Measurements from ENCODE around the gene PTPRD. TPM values are rescaled to one million over a fixed set of nuclear protein-coding genes. Genes with fewer than 3 reads are reported as not detected.

PTPRD gene
- total and polyA plus RNA-seq, 2 experiments from 2014 or later = 11.5 to 58.0 TPM

DNA sequence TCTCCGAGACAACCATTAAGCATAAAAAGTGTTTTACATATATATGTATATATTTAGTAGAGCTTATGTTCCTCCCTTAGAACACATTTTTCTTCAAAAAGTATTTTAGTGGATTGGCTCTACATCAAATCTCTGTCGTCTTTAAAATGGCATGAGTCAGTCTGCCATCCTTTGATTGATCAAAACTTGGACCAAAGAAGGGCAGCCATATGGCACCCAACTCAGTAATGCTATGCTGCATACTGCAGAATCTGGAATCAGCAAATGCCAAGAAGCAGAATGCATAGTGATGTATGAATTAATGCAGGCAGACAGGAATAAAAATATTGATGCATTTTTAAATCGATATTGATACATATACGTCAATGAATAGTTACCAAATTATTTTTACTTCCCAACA lies 1074.4 kb downstream of the PTPRD start:
- Mint-ChIP-seq H3K27ac (no peak overlapping the region), H3K4me1 (peaks cover 17% of the 10 kb centered on the region), H3K9me3 (no peaks in the 10 kb centered on the region), H3K4me3 (no peak overlapping the region), H3K27me3 (ENCODE audit: insufficient read depth, low read depth, poor library complexity) (no peaks in the 10 kb centered on the region), H3K36me3 (ENCODE audit: low read depth) (no peaks in the 10 kb centered on the region)
- Histone ChIP-seq H3K27ac (ENCODE audit: low read depth) (no peak overlapping the region), H3F3A (replicated peaks; ENCODE audit: low read depth) (no peaks in the 10 kb centered on the region), H4K20me1 (replicated peaks; ENCODE audit: insufficient read depth) (no peaks in the 10 kb centered on the region), H3K4me3 (no peak overlapping the region), H3K4me1 (ENCODE audit: insufficient read depth) (peaks cover 21% of the 10 kb centered on the region), H2AFZ (no peak overlapping the region), H3K79me2 (replicated peaks; ENCODE audit: insufficient read depth) (no peaks in the 10 kb centered on the region), H3K27me3 (ENCODE audit: insufficient read depth) (no peaks in the 10 kb centered on the region), H3K36me3 (ENCODE audit: insufficient read depth) (no peaks in the 10 kb centered on the region), H3K4me2 (no peak overlapping the region), H3K9me2 (ENCODE audit: insufficient read depth) (no peaks in the 10 kb centered on the region)
- TF ChIP-seq, protein P1, sequence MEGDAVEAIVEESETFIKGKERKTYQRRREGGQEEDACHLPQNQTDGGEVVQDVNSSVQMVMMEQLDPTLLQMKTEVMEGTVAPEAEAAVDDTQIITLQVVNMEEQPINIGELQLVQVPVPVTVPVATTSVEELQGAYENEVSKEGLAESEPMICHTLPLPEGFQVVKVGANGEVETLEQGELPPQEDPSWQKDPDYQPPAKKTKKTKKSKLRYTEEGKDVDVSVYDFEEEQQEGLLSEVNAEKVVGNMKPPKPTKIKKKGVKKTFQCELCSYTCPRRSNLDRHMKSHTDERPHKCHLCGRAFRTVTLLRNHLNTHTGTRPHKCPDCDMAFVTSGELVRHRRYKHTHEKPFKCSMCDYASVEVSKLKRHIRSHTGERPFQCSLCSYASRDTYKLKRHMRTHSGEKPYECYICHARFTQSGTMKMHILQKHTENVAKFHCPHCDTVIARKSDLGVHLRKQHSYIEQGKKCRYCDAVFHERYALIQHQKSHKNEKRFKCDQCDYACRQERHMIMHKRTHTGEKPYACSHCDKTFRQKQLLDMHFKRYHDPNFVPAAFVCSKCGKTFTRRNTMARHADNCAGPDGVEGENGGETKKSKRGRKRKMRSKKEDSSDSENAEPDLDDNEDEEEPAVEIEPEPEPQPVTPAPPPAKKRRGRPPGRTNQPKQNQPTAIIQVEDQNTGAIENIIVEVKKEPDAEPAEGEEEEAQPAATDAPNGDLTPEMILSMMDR (conservative IDR thresholded peaks at IDR 0.05; ENCODE audit: low read depth in 2 of 2) = no peak
- TF ChIP-seq ZNF114 (CRISPR knock-in tag; IDR thresholded peaks at IDR 0.05) = no peak
- TF ChIP-seq, protein P2, sequence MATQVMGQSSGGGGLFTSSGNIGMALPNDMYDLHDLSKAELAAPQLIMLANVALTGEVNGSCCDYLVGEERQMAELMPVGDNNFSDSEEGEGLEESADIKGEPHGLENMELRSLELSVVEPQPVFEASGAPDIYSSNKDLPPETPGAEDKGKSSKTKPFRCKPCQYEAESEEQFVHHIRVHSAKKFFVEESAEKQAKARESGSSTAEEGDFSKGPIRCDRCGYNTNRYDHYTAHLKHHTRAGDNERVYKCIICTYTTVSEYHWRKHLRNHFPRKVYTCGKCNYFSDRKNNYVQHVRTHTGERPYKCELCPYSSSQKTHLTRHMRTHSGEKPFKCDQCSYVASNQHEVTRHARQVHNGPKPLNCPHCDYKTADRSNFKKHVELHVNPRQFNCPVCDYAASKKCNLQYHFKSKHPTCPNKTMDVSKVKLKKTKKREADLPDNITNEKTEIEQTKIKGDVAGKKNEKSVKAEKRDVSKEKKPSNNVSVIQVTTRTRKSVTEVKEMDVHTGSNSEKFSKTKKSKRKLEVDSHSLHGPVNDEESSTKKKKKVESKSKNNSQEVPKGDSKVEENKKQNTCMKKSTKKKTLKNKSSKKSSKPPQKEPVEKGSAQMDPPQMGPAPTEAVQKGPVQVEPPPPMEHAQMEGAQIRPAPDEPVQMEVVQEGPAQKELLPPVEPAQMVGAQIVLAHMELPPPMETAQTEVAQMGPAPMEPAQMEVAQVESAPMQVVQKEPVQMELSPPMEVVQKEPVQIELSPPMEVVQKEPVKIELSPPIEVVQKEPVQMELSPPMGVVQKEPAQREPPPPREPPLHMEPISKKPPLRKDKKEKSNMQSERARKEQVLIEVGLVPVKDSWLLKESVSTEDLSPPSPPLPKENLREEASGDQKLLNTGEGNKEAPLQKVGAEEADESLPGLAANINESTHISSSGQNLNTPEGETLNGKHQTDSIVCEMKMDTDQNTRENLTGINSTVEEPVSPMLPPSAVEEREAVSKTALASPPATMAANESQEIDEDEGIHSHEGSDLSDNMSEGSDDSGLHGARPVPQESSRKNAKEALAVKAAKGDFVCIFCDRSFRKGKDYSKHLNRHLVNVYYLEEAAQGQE (IDR thresholded peaks at IDR 0.05; ENCODE audit: unreplicated experiment) = no peak
- TF ChIP-seq ZNF462 (CRISPR knock-in tag; IDR thresholded peaks at IDR 0.05) = no peak
- no peak for TF ChIP-seq EZH2 (IDR thresholded peaks at IDR 0.05; ENCODE audit: low read depth, unreplicated experiment)
- no peak for TF ChIP-seq JUNB (IDR thresholded peaks at IDR 0.05; ENCODE audit: unreplicated experiment)
- DNase-seq (ENCODE audit: low spot score) = no peak
- ATAC-seq = no peak
